SW 1271 (cell line): ENCODE measurements around the gene PYCARD.
"Not testable (repeated sequence)": the region's sequence is repeated elsewhere in the genome, so short reads cannot be mapped to it uniquely, and the experiment has no call there.

Source experiments
- DNase-seq, 2 experiments: peaks; one replicate each; lab custom pipeline; 2025; lab: John Stamatoyannopoulos, UW

Gene PYCARD

DNA sequence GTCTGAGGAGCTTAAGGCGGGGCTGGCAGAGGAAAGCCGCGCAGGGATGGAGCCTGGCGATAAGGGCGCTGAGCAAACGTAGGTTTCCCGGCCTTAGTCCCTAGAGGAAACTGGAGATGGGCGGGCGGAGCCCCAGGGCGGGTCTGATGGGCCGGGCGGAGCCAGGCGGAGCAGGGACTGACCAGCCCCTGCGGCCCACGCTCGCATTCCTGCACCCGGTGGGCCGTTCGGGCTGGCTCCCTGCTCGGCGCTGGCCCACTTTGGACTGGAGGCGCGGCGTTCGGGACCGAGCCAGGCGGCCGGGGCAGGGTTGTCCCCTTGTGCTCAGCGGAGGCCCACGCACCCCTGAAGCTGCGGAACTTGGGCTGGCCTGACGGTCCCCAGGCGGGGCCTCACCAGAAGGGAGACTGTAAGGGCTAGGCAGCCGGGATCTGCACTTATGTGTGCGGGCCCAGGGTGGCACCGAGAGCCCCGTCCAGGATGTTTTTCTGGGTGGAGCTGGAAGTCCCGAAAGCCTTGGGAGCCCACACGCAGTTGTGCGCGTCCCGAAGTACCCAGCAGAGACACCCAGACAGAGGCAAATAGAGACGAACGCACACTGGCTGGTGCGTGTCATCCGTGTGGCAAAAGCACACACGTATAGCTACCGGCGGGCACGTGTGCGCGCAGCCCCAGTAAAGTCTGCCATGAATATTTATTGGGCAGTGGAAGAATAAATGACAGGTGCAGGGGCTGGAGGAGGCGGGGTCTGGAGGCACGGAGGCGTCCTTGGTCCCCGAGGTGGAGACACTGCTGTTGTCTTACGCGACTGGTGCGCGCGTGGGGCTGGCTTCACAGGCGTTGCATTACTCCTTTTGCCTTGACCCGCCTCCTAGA is 13.0 kb upstream of the PYCARD start:
- no peak for DNase-seq

GRCh38 chr16:31214708-31215286 is 12.2 kb upstream of the PYCARD start:
- no peak for DNase-seq

DNA sequence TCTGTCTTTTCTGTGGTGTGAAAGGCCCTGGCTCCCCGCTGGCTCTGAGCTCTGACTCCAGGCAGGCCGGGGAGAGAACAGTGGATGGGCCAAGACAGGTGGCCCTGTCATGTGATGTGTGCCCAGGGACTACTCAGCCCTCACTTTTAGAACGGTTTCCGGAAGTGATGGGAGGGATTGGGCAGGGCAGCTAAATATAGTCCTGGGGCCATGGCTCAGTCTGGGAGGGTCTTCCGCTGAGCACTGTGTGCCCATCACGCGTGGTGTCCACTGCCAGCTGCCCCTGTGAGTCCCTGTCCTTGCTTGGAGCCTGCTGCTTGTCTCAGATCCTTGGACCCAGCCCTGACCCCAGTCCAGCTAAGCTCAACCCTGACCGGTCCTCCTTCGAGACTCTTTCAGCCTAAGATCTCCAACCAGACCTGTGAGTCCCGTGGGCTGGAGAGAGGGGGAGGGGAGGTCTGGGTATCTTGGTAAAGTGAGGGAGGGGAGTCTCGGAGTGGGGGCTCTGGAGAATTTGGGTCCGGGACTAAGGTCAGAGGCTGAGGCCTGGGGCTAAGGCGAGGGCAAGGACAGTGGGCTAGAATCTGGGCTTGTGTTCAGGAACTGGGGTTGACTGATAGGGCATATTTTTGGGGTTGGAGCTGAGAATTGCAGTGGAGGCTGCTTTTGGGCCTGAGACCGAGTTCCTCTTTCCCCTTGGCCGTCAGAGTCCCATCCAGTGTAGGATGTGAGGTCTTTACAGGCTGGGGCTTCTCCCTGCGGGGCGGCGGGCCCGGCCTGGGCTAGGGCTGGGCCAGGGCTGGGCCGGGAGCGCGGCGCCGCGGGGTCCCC is 11.5 kb upstream of the PYCARD start, which contains the start of gene TRIM72:
Gene TRIM72, plus strand, starts transcription at position 243 of the 831 bp plus-strand sequence. CDS start 620 bp downstream, outside the sequence.
- DNase-seq = no peak

DNA sequence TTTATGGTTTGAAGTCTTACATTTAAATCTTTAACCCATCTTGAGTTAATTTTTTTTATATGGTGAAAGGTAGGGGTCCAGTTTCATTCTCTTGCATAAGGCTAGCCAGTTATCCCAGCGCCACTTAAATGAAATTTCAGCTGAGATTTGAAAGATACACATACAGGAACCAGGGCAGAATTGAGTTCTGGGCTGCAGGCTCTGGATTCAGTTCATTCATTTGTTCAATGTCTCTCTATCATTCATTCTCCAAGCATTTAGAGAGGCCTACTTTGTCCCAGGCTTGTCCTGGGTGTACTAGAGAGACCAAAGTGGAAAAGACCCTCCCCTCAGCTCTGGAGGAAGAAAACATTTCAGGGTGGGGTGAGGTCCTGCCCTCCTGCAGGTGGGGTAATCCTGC is 10.8 kb upstream of the PYCARD start:
- DNase-seq = no peak

DNA sequence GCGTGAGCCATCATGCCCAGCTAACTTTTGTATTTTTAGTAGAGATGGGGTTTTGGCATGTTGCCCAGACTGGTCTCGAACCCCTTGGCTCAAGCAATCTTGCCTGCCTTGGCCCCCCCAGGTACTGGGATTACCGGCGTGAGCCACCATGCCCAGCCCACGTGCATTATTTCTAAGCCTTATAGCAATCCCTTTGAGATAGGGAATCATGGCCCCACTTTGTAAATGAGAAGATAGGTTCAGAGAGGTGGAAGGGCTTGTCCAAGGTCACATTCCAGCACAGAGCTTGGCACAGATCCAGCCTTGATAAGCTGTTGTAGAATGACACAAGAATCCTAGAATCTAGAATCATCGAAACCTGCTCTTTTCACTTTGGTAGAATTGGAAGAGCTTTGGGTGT is 4.2 kb upstream of the PYCARD start:
- no peak for DNase-seq

GRCh38 chr16:31204871-31205666 is 2.5 kb upstream of the PYCARD start:
- no peak for DNase-seq

- DNase-seq = no peak
Observed at GRCh38 chr16:31201582-31202413, 762 bp downstream of the PYCARD start.

DNA sequence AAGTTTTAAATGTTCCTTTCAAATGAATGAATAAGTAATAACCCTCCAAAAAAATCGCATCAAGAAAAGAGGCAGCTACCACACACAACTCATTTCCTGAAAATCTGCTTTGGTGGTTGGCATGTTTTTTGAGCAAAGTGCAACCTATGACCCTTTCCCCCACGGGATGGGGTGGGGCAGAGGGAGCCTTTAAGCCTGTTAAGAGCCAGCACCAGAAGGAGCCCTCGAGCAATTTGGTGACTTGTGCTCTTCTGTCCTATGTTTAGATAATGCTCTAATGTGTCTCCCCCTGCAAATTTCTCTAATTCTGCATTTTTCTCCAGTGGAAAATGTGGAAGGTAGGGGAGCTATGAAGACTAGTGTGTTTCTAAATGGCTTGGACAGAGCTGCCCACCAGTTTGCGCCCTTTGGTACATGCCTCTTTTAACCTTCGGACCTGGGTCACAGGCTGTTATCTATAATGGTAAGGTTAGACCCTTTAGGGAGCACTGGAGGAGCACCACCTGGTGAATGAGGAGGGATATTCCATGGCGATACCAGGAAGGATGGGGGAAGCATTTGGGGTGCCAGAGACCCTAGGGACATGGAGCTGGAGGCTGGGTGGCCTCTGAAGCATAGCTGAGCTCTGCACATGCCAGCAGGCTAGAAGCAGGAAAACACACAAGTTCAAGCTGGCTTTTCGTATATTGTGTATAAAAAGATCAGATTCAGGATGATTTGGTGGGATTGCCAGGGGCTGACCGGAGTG is 1.6 kb downstream of the PYCARD start:
- peak in 1 of 2 experiments; percentile 26 for DNase-seq

DNA sequence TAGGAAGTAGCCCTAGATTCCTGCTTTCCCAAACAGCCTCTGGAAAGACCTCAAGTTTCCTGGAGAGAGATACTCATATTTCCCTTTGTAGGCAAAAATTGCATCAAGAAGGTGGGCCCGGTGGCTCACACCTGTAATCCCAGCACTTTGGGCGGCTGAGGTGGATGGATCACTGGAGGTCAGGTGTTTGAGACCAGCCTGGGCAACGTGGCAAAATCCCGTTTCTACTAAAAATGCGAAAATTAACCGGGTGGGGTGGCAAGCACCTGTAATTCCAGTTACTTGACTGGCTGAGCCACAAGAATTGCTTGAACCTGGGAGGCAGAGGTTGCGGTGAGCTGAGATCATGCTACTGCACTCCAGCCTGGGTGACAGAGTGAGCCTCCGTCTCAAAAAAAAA is 2.4 kb downstream of the PYCARD start:
- DNase-seq = not testable (repeated sequence)

- DNase-seq = no peak
Observed at GRCh38 chr16:31199430-31200041, 3.0 kb downstream of the PYCARD start.

DNA sequence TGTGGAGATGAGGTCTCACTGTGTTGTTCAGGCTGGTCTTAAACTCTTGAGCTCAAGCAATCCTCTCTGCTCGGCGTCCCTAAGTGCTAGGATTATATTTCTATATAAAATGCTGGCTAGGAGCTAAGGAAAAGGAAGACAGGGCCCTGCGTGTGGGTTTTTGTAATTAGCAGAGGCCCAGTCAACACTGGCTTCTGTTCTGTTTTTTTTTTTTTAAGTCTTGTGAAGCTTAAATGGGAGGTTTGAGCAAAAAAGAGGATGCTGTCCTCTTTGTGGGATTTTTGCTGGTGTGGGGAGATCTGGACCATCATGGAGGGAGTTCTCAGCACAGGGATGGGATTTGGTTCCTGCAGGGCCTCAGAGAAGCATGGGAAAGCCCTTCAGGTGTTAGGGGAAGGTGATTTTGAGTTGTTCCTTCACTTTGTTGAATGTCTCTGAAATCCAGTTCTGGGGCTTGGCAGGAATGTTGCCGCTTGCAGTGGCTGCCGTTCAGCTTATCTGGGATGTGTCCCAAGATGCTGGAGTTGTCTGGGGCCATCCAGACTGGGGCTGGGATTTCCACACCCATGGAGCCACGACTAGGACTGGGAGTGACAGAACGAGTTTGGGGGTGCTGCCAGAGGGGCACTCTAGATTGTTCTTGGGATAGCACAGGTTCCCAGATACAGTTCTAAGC is 4.2 kb downstream of the PYCARD start:
- DNase-seq = no peak

- no peak for DNase-seq
Observed at GRCh38 chr16:31196324-31197088, 6.1 kb downstream of the PYCARD start.

GRCh38 chr16:31195861-31196260 is 6.7 kb downstream of the PYCARD start:
- not testable (repeated sequence) for DNase-seq

- no peak for DNase-seq
Observed at GRCh38 chr16:31194898-31195297, 7.7 kb downstream of the PYCARD start.

DNA sequence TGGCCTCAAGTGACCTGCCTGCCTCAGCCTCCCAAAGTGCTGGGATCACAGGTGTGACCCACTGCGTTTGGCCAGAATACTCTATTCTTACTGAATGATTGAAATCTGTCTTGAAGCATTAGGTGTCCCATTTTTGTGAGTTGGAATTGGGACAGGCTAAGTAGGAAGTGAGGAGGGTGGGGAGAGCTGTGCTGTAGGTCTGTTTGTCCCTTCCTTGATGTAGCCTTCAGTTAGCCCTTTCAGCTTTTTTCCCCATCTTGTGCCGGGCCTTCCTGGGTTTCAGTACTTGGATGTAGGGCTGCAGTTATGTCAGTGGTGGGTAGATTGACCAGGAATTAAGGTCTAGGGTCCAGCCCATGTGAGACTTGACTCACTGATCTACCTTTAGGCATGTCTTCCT is 8.7 kb downstream of the PYCARD start:
- DNase-seq = no peak

DNA sequence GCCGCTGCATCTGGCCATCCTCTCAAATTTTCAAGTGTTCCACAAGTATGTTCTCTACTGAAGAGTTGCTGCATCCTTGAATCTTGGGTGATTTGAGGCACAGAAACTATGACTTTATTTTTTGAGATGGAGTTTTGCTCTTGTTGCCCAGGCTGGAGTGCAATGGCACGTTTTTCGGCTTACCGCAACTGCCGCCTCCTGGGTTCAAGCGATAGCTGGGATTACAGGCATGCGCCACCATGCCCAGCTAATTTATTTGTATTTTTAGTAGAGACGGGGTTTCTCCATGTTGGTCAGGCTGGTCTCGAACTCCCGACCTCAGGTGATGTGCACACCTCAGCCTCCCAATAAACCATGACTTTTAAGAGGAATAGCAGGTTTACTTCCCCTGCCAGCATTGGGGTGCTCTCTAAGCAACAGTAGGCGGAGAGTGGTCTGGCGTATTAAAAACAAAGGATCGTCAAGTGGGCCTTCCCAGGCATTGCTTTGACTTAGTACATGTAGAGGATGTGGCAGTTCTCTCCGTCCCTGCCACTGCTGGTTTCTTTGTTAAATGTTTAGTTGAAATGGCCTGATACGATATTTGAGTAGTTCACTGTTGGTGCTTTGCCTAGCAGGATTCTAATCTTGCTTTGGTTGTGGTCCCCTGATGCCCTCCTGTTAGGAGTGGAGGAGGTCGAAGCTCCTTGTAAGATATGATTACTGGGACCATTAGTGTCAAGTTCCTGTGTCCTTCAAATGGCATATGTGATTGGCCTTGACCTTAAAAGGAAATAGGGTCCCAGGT is 9.5 kb downstream of the PYCARD start:
- no peak for DNase-seq

DNA sequence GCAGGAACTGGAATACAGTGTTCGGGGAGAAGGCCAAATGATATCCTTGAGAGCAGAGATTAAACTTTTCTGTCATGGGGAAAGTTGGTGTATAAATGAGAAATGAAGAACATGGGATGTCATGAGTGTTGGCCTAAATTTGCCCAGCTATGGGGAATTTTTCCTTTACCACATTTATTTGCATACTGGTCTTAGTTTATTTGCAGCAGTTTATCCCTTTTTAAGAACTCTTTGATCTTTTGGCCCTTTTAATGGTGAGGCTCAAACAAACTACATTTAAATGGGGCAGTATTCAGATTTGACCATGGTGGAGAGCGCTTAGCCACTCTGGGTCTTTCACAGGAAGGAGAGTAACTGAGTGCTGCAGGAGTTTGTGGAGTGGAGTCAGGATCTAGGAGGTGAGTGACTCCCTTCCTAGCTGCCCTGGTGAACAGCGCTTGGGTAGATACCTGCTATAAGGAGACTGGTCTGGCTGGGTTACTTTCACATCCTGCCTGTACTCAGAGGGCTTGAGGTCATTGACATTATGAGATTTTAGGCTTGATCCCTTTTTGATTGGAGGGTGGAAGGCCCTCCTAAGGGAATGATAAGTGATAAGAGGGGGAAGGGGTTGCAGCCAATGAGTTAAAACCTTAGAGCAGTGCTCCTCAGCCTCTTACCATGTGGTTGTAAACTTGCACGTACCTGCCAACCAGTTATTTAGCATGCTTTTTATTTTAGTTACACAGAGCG is 10.7 kb downstream of the PYCARD start:
- no peak for DNase-seq
